GM18951 (cell line): ENCODE data around the gene IKBKG.
A peak's percentile ranks its signal among the peaks of the same experiment; 100 is the strongest.

Source experiments
- POLR2A ChIP-seq: IDR thresholded peaks from 4 replicates; pipeline ENCODE4 v1.6.1; 2011; ENCODE audit warnings: mild to moderate bottlenecking; ENCODE audit not compliant: insufficient read length, insufficient read depth; ENCODE audit errors: extremely low read depth
- in situ Hi-C: fragments of 300-500 bp; cut with MboI; formaldehyde crosslinking; loops from one replicate; pipeline ENCODE4 v1.12.0; 2022; ENCODE audit warnings: low sequenced_read_pairs, mixed read lengths, inconsistent platforms; ENCODE audit not compliant: unreplicated experiment

Gene IKBKG

GRCh38 chrX:154515090-154515965 is 32.1 kb upstream of the IKBKG start:
- no peak for TF ChIP-seq POLR2A
- in situ Hi-C loops: no loop called here

- in situ Hi-C loops: no loop called here
- TF ChIP-seq POLR2A: peak; percentile 76
Observed at GRCh38 chrX:154515966-154516655, 31.3 kb upstream of the IKBKG start, which contains the start of gene FAM3A. Gene FAM3A, minus strand, starts transcription at chrX:154516232. Its CDS starts 460 bp downstream, at chrX:154515772.

- TF ChIP-seq POLR2A: no peak
- in situ Hi-C loops: no loop called here
Observed at GRCh38 chrX:154516656-154517100, 30.7 kb upstream of the IKBKG start.

- no peak for TF ChIP-seq POLR2A
- in situ Hi-C loops: no loop called here
Observed at GRCh38 chrX:154517101-154517781, 30.2 kb upstream of the IKBKG start.

GRCh38 chrX:154519389-154519788 is 28.0 kb upstream of the IKBKG start:
- TF ChIP-seq POLR2A: no peak
- in situ Hi-C loops: no loop called here

- in situ Hi-C loops: loop anchor here (25.0 kb wide), 2 partner anchors 514 to 1564 kb away; partner anchors contain the start of gene IRAK1
Observed at GRCh38 chrX:154525606-154526490, 21.6 kb upstream of the IKBKG start.

GRCh38 chrX:154526901-154527675 is 20.3 kb upstream of the IKBKG start:
- in situ Hi-C loops: loop anchor here (25.0 kb wide), 2 partner anchors 515 to 1565 kb away; partner anchors contain the start of gene IRAK1
- peak; percentile 43 for TF ChIP-seq POLR2A

More at GRCh38 chrX:154525606-154526490, 21.6 kb upstream of the IKBKG start:
- TF ChIP-seq POLR2A: no peak

- in situ Hi-C loops: loop anchor here (25.0 kb wide), 2 partner anchors 517 to 1567 kb away; partner anchors contain the start of gene IRAK1
- no peak for TF ChIP-seq POLR2A
Observed at GRCh38 chrX:154529206-154529612, 18.2 kb upstream of the IKBKG start.

GRCh38 chrX:154530286-154530685 is 17.1 kb upstream of the IKBKG start:
- in situ Hi-C loops: loop anchor here (25.0 kb wide), 2 partner anchors 518 to 1568 kb away; partner anchors contain the start of gene IRAK1
- no peak for TF ChIP-seq POLR2A

- TF ChIP-seq POLR2A: no peak
- in situ Hi-C loops: loop anchor here (25.0 kb wide), 2 partner anchors 519 to 1569 kb away; partner anchors contain the start of gene IRAK1
Observed at GRCh38 chrX:154531626-154532025, 15.8 kb upstream of the IKBKG start.

GRCh38 chrX:154532690-154533089 is 14.7 kb upstream of the IKBKG start:
- TF ChIP-seq POLR2A: no peak
- in situ Hi-C loops: loop anchor here (25.0 kb wide), 2 partner anchors 520 to 1570 kb away; partner anchors contain the start of gene IRAK1
